H1 (cell line): ENCODE measurements around the gene CMC4. TPM values are rescaled to one million over a fixed set of nuclear protein-coding genes. Genes with fewer than 3 reads are reported as not detected.

Experiments used
- CTCF ChIA-PET: fragments of 300-600 bp; sonication (Branson Sonifier 250); formaldehyde crosslinking; loops from one replicate; lab custom pipeline; 2021; ENCODE audit not compliant: partially characterized antibody; lab: Charles Lee
- POLR2A ChIA-PET: fragments of 300-600 bp; sonication (Branson Sonifier 250); formaldehyde crosslinking; loops from one replicate; lab custom pipeline; 2021; ENCODE audit warnings: inconsistent platforms; ENCODE audit not compliant: partially characterized antibody; lab: Charles Lee
- DNase-seq, 2 experiments: peaks; one replicate each; pipeline versions ENCODE4 v3.0.0 to v3.0.0-alpha.2; 2010 to 2022; ENCODE audit warnings: low spot score in 2 of 2, low read depth in 1 of 2, mixed read lengths in 1 of 2
- FAIRE-seq: peaks from 2 replicates; lab custom pipeline; 2011; peaks lifted over from hg19 to GRCh38; lab: Jason Lieb, UNC
- H2AFZ ChIP-seq: 2 replicates; pipeline ENCODE4 v1.8.1; 2012; ENCODE audit warnings: low read length, inconsistent platforms
- H2AK5ac ChIP-seq: 2 replicates; pipeline ENCODE4 v1.6.1; 2013; ENCODE audit warnings: low read depth, low read length
- H2BK120ac ChIP-seq: replicated peaks from 2 replicates; pipeline ENCODE3; 2013; ENCODE audit warnings: low read depth, low read length, inconsistent platforms
- H2BK12ac ChIP-seq: 2 replicates; pipeline ENCODE4 v1.6.1; 2013; ENCODE audit warnings: low read depth, low read length
- H2BK15ac ChIP-seq: 2 replicates; pipeline ENCODE4 v1.6.1; 2013; ENCODE audit warnings: low read length
- H2BK20ac ChIP-seq: 2 replicates; pipeline ENCODE4 v1.6.1; 2013; ENCODE audit warnings: low read length
- H2BK5ac ChIP-seq: 2 replicates; pipeline ENCODE4 v1.6.1; 2013; ENCODE audit warnings: low read depth, low read length
- H3K14ac ChIP-seq: 2 replicates; pipeline ENCODE4 v1.6.1; 2013; ENCODE audit warnings: inconsistent platforms; ENCODE audit not compliant: insufficient read length
- H3K18ac ChIP-seq: 2 replicates; pipeline ENCODE4 v1.6.1; 2013; ENCODE audit warnings: low read length; ENCODE audit errors: extremely low read depth
- H3K23ac ChIP-seq: 2 replicates; pipeline ENCODE4 v1.6.1; 2013; ENCODE audit warnings: inconsistent platforms; ENCODE audit not compliant: insufficient read length
- H3K23me2 ChIP-seq: 2 replicates; pipeline ENCODE4 v1.6.1; 2013; ENCODE audit warnings: low read depth, low read length
- H3K27ac ChIP-seq: 2 replicates; pipeline ENCODE4 v1.6.1; 2011; ENCODE audit warnings: low read depth, low read length, inconsistent platforms
- H3K27me3 ChIP-seq, 4 experiments: replicated peaks in 1 of 4; 1 replicate in 1 of 4; 2 replicates in 3 of 4; pipeline versions ENCODE4 v1.6.1 to v1.8.1; 2011 to 2013; ENCODE audit warnings: low read length in 3 of 4, mild to moderate bottlenecking in 3 of 4, inconsistent platforms in 2 of 4, mixed read lengths in 2 of 4, moderate library complexity in 1 of 4; ENCODE audit not compliant: control insufficient read depth in 3 of 4, insufficient read depth in 3 of 4; ENCODE audit errors: extremely low read depth in 1 of 4
- H3K36me3 ChIP-seq, 4 experiments: 2 replicates each; pipeline versions ENCODE4 v1.6.1 to v1.8.1; 2011 to 2013; ENCODE audit warnings: mild to moderate bottlenecking in 4 of 4, low read length in 3 of 4, moderate library complexity in 2 of 4, control low read depth in 1 of 4, inconsistent platforms in 1 of 4; ENCODE audit not compliant: insufficient read depth in 4 of 4, control insufficient read depth in 2 of 4
- H3K4ac ChIP-seq: replicated peaks from 2 replicates; pipeline ENCODE3; 2013; ENCODE audit warnings: low read length, low read depth, mixed read lengths, inconsistent platforms; ENCODE audit not compliant: insufficient read length
- H3K4me1 ChIP-seq, 4 experiments: replicated peaks in 1 of 4; 1 replicate in 1 of 4; 2 replicates in 3 of 4; pipeline versions ENCODE4 v1.6.1 to v1.8.1; 2011 to 2013; ENCODE audit warnings: low read length in 3 of 4, inconsistent platforms in 2 of 4, mixed read lengths in 1 of 4; ENCODE audit not compliant: insufficient read depth in 4 of 4, control insufficient read depth in 3 of 4
- H3K4me2 ChIP-seq, 2 experiments: 2 replicates each; pipeline versions ENCODE4 v1.6.1 to v1.8.1; 2011 to 2013; ENCODE audit warnings: low read depth in 2 of 2, low read length in 2 of 2, control low read depth in 1 of 2, inconsistent platforms in 1 of 2, mild to moderate bottlenecking in 1 of 2; ENCODE audit not compliant: insufficient read depth in 1 of 2
- H3K4me3 ChIP-seq, 4 experiments: fragments of 200-600, 300-600 bp in 1 of 4; sonication (generic), shearing (Covaris generic), sonication (Bioruptor Twin) in 1 of 4; 2 replicates each; pipeline versions ENCODE4 v1.5.1 to v1.8.1; 2011 to 2016; ENCODE audit warnings: low read length in 4 of 4, low read depth in 3 of 4, control low read depth in 2 of 4, inconsistent platforms in 2 of 4, mild to moderate bottlenecking in 2 of 4, mixed read lengths in 1 of 4, moderate library complexity in 1 of 4; ENCODE audit not compliant: insufficient read depth in 2 of 4; ENCODE audit errors: extremely low read depth in 1 of 4
- H3K56ac ChIP-seq: replicated peaks from 2 replicates; pipeline ENCODE3; 2013; ENCODE audit warnings: low read depth, mild to moderate bottlenecking, mixed read lengths, low read length, inconsistent platforms; ENCODE audit not compliant: insufficient read length
- H3K79me1 ChIP-seq: 2 replicates; pipeline ENCODE4 v1.6.1; 2013; ENCODE audit warnings: low read depth, low read length, control low read depth
- H3K79me2 ChIP-seq, 2 experiments: 2 replicates each; pipeline versions ENCODE4 v1.6.1 to v1.8.1; 2012 to 2013; ENCODE audit warnings: low read length in 2 of 2, mild to moderate bottlenecking in 2 of 2, inconsistent platforms in 1 of 2; ENCODE audit not compliant: insufficient read depth in 2 of 2, control insufficient read depth in 1 of 2
- H3K9ac ChIP-seq, 4 experiments: replicated peaks in 1 of 4; 1 replicate in 1 of 4; 2 replicates in 3 of 4; pipeline versions ENCODE4 v1.6.1 to v1.8.1; 2011 to 2013; ENCODE audit warnings: low read depth in 3 of 4, low read length in 3 of 4, control low read depth in 2 of 4, mild to moderate bottlenecking in 2 of 4, moderate library complexity in 2 of 4, inconsistent platforms in 1 of 4; ENCODE audit errors: extremely low read depth in 1 of 4
- H3K9me3 ChIP-seq, 2 experiments: 2 replicates each; pipeline versions ENCODE4 v1.6.1 to v1.8.1; 2012 to 2013; ENCODE audit warnings: mild to moderate bottlenecking in 2 of 2, moderate library complexity in 2 of 2, control low read depth in 1 of 2, inconsistent platforms in 1 of 2, low read depth in 1 of 2, low read length in 1 of 2, mixed read lengths in 1 of 2; ENCODE audit not compliant: insufficient read depth in 2 of 2
- H4K20me1 ChIP-seq, 2 experiments: replicated peaks in 1 of 2; 2 replicates each; pipeline versions ENCODE3 to v1.8.1; 2011 to 2013; ENCODE audit warnings: inconsistent platforms in 2 of 2, low read length in 2 of 2, mild to moderate bottlenecking in 1 of 2; ENCODE audit not compliant: insufficient read depth in 2 of 2, control insufficient read depth in 1 of 2
- H4K5ac ChIP-seq: 2 replicates; pipeline ENCODE4 v1.6.1; 2013; ENCODE audit warnings: low read length, low read depth, mixed read lengths, inconsistent platforms; ENCODE audit not compliant: insufficient read length
- H4K8ac ChIP-seq: 2 replicates; pipeline ENCODE4 v1.8.0; 2013; ENCODE audit warnings: mild to moderate bottlenecking, moderate library complexity, low read length, inconsistent platforms; ENCODE audit not compliant: insufficient read depth; ENCODE audit errors: extremely low read depth
- H4K91ac ChIP-seq: replicated peaks from 2 replicates; pipeline ENCODE3; 2013; ENCODE audit warnings: low read length, mixed read lengths, inconsistent platforms; ENCODE audit not compliant: insufficient read length
- ASH2L ChIP-seq: fragments of 200-600, 300-600 bp; sonication (generic); IDR thresholded peaks from one replicate; pipeline ENCODE4 v1.7.1; 2017; ENCODE audit warnings: low read length
- BRCA1 ChIP-seq: IDR thresholded peaks from 2 replicates; pipeline ENCODE4 v1.6.1; 2012; ENCODE audit warnings: low read depth, low read length, improper control_type of control experiment
- CEBPB ChIP-seq: IDR thresholded peaks from 2 replicates; pipeline ENCODE4 v1.6.1; 2012; ENCODE audit warnings: low read depth, low read length
- CHD1 ChIP-seq: IDR thresholded peaks from 2 replicates; pipeline ENCODE4 v1.6.1; 2012; ENCODE audit warnings: low read depth, low read length, improper control_type of control experiment
- CHD2 ChIP-seq: IDR thresholded peaks from 2 replicates; pipeline ENCODE4 v1.6.1; 2012; ENCODE audit warnings: low read length, improper control_type of control experiment
- EP300 ChIP-seq, 2 experiments: IDR thresholded peaks; 1 replicate in 1 of 2; 2 replicates in 1 of 2; pipeline ENCODE4 v1.6.1; 2011 to 2012; ENCODE audit warnings: low read depth in 2 of 2, low read length in 2 of 2, mild to moderate bottlenecking in 2 of 2, borderline replicate concordance in 1 of 2, inconsistent platforms in 1 of 2, moderate library complexity in 1 of 2
- KDM4A ChIP-seq: IDR thresholded peaks from one replicate; pipeline ENCODE4 v1.7.1; 2012; ENCODE audit warnings: low read depth, mild to moderate bottlenecking, moderate library complexity, low read length, inconsistent platforms; ENCODE audit not compliant: severe bottlenecking
- POU5F1 ChIP-seq: IDR thresholded peaks from 2 replicates; pipeline ENCODE4 v1.6.1; 2011; ENCODE audit warnings: low read depth, mild to moderate bottlenecking, low read length, moderate library complexity
- RFX5 ChIP-seq: IDR thresholded peaks from 2 replicates; pipeline ENCODE4 v1.6.1; 2011; ENCODE audit warnings: low read depth, low read length, improper control_type of control experiment, borderline replicate concordance
- RNF2 ChIP-seq: fragments of 200-900, 300-1000 bp; sonication (generic); IDR thresholded peaks from 2 replicates; pipeline ENCODE4 v1.7.1; 2016; ENCODE audit warnings: borderline replicate concordance, low read depth, mild to moderate bottlenecking, antibody characterized with exemption, low read length; ENCODE audit not compliant: poor library complexity, severe bottlenecking; ENCODE audit errors: missing control alignments
- SP2 ChIP-seq: IDR thresholded peaks from 2 replicates; pipeline ENCODE4 v1.6.1; 2012; ENCODE audit warnings: mild to moderate bottlenecking, low read length, inconsistent platforms
- TCF12 ChIP-seq: IDR thresholded peaks from 2 replicates; pipeline ENCODE4 v1.6.1; 2011; ENCODE audit warnings: low read depth, mild to moderate bottlenecking, low read length
- YY1 ChIP-seq: IDR thresholded peaks from 2 replicates; pipeline ENCODE4 v1.6.1; 2011; ENCODE audit warnings: low read depth, mild to moderate bottlenecking, low read length
- WGBS, 2 experiments: shearing (Covaris generic) in 1 of 2; methylation state at CpG; one replicate each; pipeline versions ENCODE4 v1.1.6 to v1.1.7; 2013 to 2015; ENCODE audit warnings: low lambda C conversion rate in 2 of 2, mixed read lengths in 2 of 2, inconsistent platforms in 1 of 2, low coverage in 1 of 2, missing lambda C conversion rate in 1 of 2; ENCODE audit not compliant: insufficient replicate concordance in 2 of 2, insufficient coverage in 1 of 2, insufficient read length in 1 of 2; ENCODE audit errors: extremely low coverage in 1 of 2, missing lambda C conversion rate in 1 of 2; 5-methylcytosine and 5-hydroxymethylcytosine counted together
- polyA plus RNA-seq, 7 experiments: library from polyadenylated mRNA; depleted of rRNA in 3 of 7; stranded (reverse) in 5 of 7; unstranded in 2 of 7; fragments of >200 nt in 5 of 7; fragments of 200-250 nt in 2 of 7; gene quantifications; 1 replicate in 5 of 7; 2 replicates in 1 of 7; 4 replicates in 1 of 7; pipeline versions ENCODE4 v1.2.1 to v1.2.3, GENCODE V29; 2011 to 2013; ENCODE audit warnings: missing spikeins in 2 of 7, mixed read lengths in 2 of 7
- total RNA-seq: library from RNA; stranded (reverse); fragmentation: NEBNext Ultra II Directional; extraction: Animal tissue kit (Norgen Biotek cat#: 25700); gene quantifications from 2 replicates; pipeline ENCODE4 v1.2.1, GENCODE V29; 2021
- TF ChIP-seq, protein P1 (sequence below): IDR thresholded peaks from 2 replicates; pipeline ENCODE4 v1.6.1; 2012; ENCODE audit warnings: inconsistent platforms

Gene CMC4
- total and polyA plus RNA-seq, 2 of the 8 experiments (the other 6 are each of a cell fraction or from before 2014, with no cell fraction given) = 6.0 to 8.8 TPM

DNA sequence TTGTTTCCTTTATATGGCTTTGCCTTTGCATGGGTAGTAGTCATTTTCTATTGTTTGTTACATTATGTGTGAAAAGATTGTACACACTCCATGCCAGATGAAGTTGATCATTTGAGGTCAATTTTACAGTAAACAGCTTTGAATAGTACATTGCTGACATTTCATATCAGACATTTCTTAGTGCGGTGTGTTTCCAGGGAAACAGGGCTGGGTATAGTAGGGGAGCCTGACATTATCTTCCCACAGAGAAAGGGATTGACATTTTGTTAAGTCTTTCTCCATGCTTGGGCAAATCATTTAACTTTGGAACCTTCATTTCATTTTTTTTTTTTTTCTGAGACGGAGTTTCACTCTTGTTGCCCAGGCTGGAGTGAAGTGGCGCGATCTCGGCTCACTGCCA, 39.3 kb downstream of the CMC4 start:
- H4K8ac ChIP-seq = no peak overlapping the region
- TF ChIP-seq SP2 = no peak
- no peak for TF ChIP-seq KDM4A
- TF ChIP-seq POU5F1 = no peak
- TF ChIP-seq RNF2 = no peak
- no peak for TF ChIP-seq TCF12
- TF ChIP-seq RFX5 = no peak
- TF ChIP-seq BRCA1 = no peak
- TF ChIP-seq CHD1 = no peak
- TF ChIP-seq EP300 (IDR thresholded peaks at IDR 0.05; ENCODE audit: borderline replicate concordance in 1 of 2, low read depth in 2 of 2, low read length in 2 of 2) = no peak
- TF ChIP-seq, protein P1, sequence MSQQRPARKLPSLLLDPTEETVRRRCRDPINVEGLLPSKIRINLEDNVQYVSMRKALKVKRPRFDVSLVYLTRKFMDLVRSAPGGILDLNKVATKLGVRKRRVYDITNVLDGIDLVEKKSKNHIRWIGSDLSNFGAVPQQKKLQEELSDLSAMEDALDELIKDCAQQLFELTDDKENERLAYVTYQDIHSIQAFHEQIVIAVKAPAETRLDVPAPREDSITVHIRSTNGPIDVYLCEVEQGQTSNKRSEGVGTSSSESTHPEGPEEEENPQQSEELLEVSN = no peak
- no peak for TF ChIP-seq YY1
- no peak for TF ChIP-seq ASH2L
- no peak for TF ChIP-seq CEBPB
- no peak for TF ChIP-seq CHD2
- TF ChIP-seq, all 59 proteins: peak for 0
- H2AK5ac ChIP-seq = no peak overlapping the region
- H3K4me2 ChIP-seq = no peak overlapping the region
- no peak overlapping the region for H4K5ac ChIP-seq
- 100% methylated on average over 1 of the region's 5 CpGs; no CpG with 5 or more reads in 1 of the 2 experiments for WGBS, 2 experiments
- H3K18ac ChIP-seq = no peak overlapping the region
- no peak overlapping the region for H2BK120ac ChIP-seq
- peaks cover 0 to 9% (median 2%) of the 10 kb centered on the region in 4 experiments; a peak in 3 of 8 replicates for H3K36me3 ChIP-seq
- H3K9ac ChIP-seq = no peak overlapping the region
- no peaks in the 10 kb centered on the region for H3K9me3 ChIP-seq
- no peak overlapping the region for H2BK5ac ChIP-seq
- ChIA-PET POLR2A (no interaction called here), CTCF (interaction anchor here (1.0 kb wide), 1 partner anchor 44 kb away, joined by 3 read pairs; no protein-coding TSS in a partner anchor)
- no peak overlapping the region for H3K56ac ChIP-seq
- H3K4ac ChIP-seq = no peak overlapping the region
- no peak overlapping the region for H2BK15ac ChIP-seq
- no peaks in the 10 kb centered on the region for H4K20me1 ChIP-seq
- H3K27me3 ChIP-seq = no peaks in the 10 kb centered on the region
- H3K79me1 ChIP-seq = no peaks in the 10 kb centered on the region
- H4K91ac ChIP-seq = no peak overlapping the region
- H2AFZ ChIP-seq = no peak overlapping the region
- H2BK12ac ChIP-seq = no peak overlapping the region
- no peak overlapping the region for H2BK20ac ChIP-seq
- DNase-seq = no peak
- H3K14ac ChIP-seq = no peak overlapping the region
- H3K4me1 ChIP-seq = peaks cover 0 to 3% (median under 1%) of the 10 kb centered on the region in 4 experiments; a peak in 2 of 7 replicates
- H3K79me2 ChIP-seq = peaks cover 0 to 22% of the 10 kb centered on the region in 2 experiments; a peak in 2 of 4 replicates
- H3K4me3 ChIP-seq = no peak overlapping the region
- no peak for FAIRE-seq
- H3K27ac ChIP-seq = no peak overlapping the region
- no peak overlapping the region for H3K23ac ChIP-seq
- peaks cover 3% of the 10 kb centered on the region; the same call in 1 of the 2 replicates for H3K23me2 ChIP-seq
